G401 (cell line): ENCODE data around the gene METAP1D. TPM values are rescaled to one million over a fixed set of nuclear protein-coding genes. Genes with fewer than 3 reads are reported as not detected.
"Not testable (repeated sequence)": the region's sequence is repeated elsewhere in the genome, so short reads cannot be mapped to it uniquely, and the experiment has no call there.

Experiments
- DNase-seq: peaks from one replicate; pipeline ENCODE4 v3.0.0-alpha.2; 2015; ENCODE audit warnings: low spot score
- in situ Hi-C: cut with HindIII; loops from 2 replicates; pipeline ENCODE4 v1.10.0; 2016; ENCODE audit warnings: low sequenced_read_pairs, mixed read lengths
- total RNA-seq: library from RNA; depleted of rRNA; stranded (reverse); fragments of >200 nt; shearing (Covaris generic); gene quantifications from 2 replicates; pipeline ENCODE4 v1.2.3, GENCODE V29; 2014

The METAP1D gene
- total RNA-seq, 1 experiment from 2014 or later = 63.2 TPM

DNA sequence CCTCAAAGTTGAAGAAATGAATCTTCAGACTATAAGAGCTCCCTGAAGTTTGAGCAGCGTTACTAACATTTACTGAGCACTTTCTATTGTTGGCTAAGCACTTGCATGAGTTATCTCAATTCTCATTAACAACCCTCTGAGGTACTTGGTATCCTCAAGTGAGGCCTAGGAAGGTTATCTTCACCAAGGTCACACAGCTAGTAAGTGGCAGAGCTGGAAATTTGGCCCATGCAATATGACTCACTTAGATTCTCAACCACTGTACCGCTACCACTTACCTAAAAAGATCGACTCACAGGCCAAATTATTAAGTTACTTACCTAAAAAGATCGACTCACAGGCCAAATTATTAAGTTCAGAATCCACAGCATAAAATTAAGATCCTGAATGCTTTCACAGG is 8.7 kb upstream of the METAP1D start:
- in situ Hi-C loops = no loop called here
- no peak for DNase-seq

DNA sequence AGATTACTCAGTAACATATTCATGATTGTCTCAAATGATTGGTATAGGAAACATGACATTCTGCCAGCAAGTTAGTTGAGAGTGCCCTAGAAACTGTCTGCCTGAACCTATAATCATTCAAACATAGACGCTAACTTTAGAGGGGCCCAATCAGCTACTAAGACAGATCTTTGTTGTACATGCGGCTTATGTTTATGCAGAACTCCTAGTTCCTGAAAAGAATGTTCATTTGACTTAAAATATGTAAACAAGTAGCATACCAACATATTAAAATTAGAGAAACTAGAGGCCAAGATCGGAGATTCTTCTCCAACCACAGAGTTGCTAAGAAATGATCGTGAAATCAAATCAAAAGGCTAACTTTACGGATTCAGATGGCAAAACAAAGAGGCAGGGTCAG is 4.2 kb upstream of the METAP1D start:
- in situ Hi-C loops = no loop called here
- DNase-seq = no peak

DNA sequence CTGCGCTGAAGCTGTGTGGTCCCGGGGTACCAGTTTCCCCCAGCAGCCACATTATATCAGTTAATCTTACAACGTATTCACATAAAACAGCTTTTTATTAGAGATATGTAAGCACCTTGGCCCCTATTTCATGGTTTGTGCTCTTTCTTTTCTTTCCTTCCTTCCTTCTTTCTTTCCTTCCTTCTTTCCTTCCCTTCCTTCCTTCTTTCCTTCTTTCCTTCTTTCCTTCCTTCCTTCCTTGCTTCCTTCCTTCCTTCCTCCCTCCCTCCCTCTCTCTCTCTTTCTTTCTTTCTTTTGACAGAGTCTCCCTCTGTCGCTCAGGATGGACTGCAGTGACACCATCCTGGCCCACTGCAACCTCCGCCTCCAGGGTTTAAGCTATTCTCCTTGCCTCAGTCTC is 3.7 kb upstream of the METAP1D start:
- DNase-seq = no peak
- in situ Hi-C loops = no loop called here

DNA sequence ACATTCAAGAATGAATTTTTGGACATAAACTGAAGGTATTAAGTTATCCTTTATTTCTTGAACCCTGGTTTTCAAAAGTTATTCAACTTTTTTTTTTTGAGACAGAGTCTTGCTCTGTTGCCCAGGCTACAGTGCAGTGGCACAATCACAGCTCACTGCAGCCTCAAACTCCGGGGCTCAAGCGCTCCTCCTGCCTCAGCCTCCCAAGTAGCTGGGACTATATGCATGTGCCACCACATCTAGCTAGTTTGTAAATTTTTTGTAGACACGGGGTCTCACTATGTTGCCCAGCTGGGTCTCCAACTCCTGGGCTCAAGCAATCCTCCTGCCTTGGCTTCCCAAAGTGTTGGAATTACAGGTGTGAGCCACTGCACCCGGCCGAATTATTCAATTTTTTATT is 2.7 kb upstream of the METAP1D start:
- in situ Hi-C loops, DNase-seq: not testable (repeated sequence)

DNA sequence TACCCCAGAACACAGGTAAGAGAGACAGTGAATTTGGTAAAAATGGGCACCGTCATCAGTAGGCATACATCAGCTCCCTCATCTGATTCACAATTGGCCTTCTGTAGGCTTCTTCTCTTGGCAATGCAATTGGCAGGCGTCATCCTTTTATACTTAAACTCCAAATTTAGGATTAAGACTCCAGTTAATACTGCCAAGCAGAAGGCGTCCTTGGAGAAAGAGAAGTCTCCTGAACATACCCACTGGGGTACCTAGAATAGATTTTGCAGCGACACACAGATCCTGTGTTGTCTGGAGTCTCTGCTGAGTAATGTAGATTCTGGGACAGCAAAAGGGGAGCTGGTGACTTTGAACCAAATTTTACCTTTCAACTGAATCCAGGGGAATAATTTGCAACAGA is 592 bp upstream of the METAP1D start:
- in situ Hi-C loops = no loop called here
- no peak for DNase-seq

DNA sequence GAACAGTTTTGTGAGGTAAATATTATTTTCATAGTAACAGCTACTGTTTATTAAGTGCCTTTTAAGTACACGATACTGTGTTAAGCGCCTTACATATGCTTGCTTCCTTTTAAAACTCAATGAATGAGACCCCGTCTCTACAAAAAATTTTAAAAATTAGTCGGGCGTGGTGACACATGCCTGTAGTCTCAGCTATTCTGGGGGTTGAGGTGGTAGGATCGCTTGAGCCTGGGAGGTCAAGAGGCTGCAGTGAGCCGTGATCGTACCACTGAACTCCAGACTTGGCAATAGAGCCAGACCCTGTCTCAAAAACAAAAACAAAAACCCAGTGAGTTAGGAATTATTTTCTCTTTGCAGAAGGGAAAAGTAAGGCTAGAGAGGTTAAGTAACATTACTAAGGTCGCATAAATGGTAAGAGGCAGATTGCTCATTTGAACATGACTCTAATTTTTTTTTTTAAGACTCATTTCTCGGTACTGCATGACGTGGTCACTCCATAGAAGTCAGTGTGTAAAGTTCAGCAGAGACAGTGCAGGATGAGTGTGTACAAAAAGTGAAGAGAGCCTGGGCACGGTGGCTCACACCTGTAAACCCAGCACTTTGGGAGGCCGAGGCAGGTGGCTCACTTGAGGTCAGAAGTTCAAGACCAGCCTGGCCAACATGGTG is 1.1 kb downstream of the METAP1D start:
- DNase-seq = peak; percentile 13
- in situ Hi-C loops = no loop called here

DNA sequence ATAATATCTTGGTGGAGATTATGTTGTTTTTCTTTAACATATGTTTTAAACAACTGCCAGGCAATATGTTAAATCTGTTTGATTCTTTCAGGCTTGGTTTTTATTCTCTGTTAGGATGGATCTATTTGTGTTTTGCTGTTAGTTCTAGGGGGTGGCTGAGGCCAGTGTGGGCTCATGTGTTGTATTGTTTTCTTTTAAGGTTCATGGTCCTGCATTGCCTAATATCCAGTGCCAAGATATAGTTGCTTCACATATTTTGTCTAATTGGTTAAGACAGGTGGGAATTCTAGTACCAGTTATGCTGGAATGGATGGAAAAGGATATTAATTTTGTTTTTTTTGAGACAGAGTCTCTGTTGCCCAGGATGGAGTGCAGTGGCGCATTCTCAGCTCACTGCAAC is 7.6 kb downstream of the METAP1D start:
- in situ Hi-C loops = no loop called here
- DNase-seq = no peak

DNA sequence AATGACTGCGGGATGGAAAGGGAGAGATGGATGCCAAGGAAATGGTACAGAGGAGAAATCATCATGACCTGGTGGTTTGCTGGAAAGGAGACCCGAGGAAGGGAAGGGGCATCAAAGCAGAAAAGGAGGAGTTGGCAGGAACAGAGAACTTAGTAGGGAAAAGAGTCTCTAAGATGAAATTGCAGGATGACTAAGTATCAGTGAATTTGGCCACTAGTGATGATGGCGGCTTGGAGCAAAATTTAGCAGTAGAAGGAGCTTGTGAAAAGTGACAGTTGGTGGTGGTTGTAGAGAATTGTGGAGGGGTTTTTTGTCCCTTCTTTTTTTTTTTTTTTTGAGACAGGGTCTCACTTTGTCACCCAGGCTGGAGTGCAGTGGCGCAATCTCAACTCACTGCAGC is 10.1 kb downstream of the METAP1D start:
- no peak for DNase-seq
- in situ Hi-C loops = no loop called here

DNA sequence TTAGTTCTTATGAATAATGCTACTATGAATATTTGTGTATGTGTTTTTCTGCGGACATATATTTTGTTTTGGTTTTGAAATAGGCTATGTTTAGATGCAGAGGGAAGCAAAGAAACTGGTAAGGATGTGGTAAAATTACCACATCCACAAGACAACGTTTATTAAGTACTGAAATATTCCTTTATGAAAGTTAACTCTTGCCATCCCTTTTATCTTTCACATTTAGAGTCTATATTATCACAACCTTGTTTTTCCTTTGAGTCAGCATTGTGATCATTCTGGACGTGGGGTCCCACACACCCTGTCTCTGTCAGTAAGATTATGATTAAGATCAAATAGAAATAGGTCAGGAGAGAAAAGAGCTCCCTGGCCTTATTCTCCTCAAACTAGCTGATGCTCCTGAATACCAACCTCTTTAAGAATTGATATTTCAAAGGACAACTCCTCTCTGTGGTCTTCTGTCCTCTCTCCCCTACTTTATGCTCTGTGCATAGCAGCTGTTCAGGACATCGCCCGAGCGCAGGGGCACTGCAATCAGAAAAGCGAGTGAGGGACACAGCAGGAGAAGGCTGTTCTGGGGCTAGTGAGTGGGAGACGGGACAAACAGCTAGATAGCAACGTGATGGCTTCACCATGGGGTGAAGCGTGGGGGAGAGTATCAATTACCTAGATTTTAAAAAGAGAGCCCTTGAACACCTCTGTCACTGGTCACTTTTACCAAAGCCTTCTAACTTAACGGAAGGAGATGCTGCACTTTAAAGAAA is 12.2 kb downstream of the METAP1D start:
- in situ Hi-C loops = no loop called here

DNA sequence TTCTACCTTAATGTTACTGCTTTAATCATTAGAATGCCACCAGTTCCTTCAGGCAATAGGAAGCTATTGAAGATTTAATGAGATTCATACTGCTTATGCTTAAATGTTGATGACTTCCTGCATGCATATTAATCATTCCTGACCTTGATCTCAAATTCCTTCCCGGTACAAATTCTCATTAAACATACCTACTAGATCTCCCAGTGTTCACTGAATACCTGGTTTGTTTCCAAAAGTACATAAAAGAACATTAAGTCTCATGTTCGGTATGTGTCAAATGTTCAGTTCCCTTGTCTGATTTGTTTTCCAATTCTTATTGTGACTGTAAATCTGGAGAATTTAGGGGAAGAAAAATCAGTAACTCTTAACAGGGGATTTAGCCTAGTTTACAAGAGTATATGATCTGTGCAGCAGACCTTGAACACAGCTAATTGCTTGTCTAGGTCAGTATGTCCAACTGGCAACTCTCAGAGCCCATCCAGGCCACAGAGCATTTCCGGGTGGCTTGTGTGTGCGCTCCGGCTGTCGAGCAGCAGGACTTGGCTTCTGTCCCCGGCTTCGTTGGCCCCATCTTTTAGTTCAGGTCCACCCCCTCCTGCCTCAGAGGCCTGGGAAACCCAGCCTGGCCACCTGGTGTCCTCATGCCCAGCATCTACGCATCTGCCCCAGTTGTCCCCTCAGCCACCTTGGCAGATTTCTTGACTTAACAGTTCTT is 13.1 kb downstream of the METAP1D start:
- in situ Hi-C loops = no loop called here
- DNase-seq = peak; percentile 92

More for the DNA sequence above, 12.2 kb downstream of the METAP1D start:
- no peak for DNase-seq

DNA sequence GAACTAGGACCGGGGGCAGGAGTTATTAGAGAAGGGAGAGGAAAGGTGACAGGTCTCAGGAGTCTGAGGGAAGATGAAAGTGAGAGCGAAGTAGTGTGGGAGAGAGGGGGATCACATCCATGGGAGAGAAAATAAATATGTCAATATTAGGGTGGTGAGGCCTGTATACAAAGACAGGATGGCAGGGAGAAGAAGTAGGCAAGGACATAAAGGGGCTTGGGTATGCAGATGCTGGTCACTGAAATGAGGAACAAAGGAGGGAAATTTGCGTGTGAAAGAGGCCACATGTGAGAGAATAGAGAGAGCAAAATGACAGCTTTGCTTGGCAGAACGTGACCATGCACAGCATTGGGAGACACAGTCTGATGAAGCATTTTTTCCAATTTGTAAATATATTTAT is 13.6 kb downstream of the METAP1D start:
- in situ Hi-C loops = no loop called here
- no peak for DNase-seq

DNA sequence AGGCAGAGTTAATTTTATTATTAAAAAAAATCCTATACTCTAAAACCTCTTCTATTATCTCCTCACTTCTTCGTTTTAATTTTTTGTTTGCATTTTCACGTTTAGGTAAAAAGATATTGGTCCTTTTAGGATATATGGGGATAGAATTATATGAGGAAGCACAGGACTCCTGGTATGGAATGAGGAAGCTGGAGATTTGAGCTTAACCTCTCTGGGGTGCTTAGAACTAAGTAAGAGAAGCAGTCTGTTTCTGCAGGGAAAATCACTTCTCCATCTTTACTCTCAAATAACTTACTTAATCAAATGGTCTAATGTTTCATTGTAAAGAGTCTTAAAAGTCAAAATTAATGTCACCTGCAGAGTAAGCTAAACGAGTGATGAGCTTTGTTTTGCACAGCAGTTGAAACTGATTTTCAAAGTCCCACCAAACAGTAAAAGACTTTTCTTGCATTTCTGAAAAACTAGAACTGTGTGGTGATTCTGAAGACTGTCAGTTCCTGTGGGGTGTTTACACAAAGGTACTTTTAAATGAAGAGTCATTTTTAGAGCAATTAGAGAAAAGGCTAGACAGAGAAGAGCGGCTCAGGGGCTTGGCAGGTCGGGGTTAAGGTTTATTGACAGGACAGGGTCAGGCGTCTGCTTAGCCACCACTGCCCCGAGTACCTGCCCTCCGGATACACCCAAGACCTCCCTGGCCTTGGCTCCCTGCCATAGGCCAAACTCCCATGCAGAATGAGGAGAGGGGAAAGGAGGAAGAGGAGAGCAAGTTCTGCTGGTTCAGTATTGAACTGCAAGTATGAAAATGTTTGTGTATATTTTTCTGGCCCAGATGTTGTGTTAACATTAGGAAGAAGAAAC is 21.6 kb downstream of the METAP1D start:
- in situ Hi-C loops = no loop called here
- peak; percentile 72 for DNase-seq

DNA sequence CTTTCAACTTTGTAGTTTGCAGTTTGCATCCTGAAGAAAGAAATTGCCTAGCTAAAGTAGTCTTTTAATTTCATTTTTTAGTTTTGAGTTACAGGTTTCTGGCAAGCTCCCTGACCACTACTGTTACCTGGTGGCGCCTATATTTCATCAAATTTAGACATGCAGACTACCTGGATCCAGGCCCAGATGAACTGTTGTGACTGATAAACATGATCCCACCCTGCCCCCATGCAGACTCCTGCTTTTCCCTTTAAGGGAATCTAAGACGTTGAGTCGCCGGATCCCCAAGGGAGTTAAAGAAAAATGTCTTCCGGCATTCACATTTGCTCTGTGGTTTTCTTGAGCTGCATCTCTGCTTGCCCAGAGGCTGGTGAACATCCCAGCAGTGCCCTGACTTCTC is 22.2 kb downstream of the METAP1D start:
- DNase-seq = peak; percentile 45

DNA sequence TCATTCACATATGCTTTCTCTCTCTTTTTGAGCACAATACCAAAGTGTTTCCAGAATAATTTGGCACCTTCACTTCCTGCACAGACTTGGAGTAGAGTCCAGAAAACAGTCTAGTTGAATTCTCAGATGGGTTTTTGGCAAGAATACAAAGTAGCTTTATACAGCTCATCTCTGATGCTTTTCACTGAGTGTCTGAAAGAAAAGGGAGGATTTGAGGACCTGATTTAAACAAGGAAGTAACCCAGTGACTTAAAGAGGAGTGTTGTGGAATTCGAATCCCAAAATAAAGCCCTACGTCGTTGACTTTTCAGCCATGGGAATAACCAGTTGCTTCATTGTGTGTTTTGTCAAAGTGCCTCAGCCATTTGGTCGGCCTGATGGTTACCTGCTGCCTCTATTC is 31.8 kb downstream of the METAP1D start:
- in situ Hi-C loops = no loop called here
- no peak for DNase-seq

More for the DNA sequence above, 22.2 kb downstream of the METAP1D start:
- in situ Hi-C loops = no loop called here

DNA sequence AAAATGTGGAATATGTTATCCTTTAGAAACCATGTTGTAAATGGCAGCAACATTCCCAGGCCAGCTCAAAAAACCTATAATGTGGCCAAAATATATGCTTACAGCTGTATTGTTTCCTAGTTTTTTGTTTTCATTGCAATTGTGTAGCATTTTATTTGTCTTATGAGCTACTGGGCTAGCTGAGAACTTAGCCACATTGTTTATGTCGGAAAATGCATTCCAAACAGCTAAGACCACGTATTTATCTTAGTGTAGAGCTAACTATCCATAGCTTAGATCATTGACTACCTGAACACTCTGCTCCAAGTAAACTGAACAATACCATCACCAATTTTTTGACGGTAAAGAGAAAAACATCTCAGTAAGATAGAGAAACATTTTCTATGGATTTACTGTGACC is 38.4 kb downstream of the METAP1D start:
- in situ Hi-C loops = no loop called here

DNA sequence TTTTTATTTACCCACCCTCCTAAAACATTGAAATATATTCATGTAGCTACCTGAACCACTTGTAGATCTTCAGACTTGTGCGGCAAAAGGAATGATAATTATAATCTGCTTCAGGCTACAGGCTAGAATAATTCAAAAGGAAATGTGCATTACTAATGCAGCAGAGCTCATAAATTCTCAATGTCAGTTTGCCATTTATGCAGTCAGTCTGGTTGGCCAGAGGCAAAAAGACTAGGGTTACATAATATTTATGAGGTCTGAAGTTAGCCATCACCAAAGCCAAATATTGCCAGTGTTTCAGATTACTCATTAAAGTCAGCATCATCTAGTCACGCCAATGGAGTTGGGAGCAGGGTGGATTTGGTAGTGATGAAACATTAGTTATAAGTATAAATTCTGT is 38.9 kb downstream of the METAP1D start:
- no peak for DNase-seq

More for the DNA sequence above, 38.4 kb downstream of the METAP1D start:
- DNase-seq = no peak

DNA sequence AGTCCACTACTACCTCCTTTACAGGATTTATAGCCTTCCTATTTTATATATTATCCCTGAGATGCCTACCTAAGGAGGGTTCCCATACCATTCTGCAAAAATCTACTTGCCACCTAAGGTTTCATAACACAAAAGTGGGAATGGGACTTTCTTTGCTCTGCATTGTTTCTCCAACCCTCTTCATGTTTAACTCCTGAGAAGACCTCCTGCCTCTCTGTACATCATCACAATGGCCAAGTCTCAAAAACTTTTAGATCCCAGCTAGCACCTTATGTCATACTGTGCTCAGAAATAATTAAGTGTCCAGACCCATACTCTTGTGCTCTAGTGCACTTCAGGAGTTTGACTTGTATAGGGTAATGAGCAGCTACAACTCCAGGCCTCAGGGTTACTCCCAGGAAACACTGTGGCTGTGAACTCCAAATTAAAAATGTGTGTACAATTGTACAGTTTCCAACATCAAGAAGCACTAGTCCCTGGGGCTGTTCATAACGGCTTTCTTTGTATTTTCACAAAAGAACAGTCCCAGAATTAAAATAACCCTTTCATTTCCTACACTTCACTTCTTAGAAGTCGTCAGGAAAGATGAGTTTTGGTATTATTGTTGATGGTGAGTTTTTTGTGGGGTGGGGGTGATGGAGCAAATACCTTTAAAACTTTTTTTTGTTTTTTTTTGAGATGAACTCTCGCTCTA is 39.4 kb downstream of the METAP1D start:
- no peak for DNase-seq
- in situ Hi-C loops = no loop called here

More for the DNA sequence above, 38.9 kb downstream of the METAP1D start:
- in situ Hi-C loops = no loop called here

DNA sequence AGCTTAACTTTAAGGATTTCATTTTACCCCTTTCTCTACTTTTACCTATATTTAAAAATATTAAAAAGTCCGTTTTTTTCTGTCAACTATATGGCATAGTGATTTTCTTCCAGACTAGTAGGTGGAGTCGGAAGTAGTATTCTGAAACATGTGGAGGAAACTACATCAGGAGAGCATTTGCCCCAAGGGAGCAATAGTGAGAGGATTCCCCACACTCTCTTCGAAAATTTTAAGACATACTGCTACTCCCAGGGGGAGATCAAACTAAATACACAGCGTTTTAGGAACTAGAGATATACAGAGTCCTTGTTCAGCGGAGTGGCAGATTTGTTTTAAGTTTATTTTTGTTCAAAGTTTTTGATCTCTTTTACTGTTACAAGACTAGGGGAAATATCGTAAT is 40.6 kb downstream of the METAP1D start:
- in situ Hi-C loops = no loop called here
- DNase-seq = no peak
